Vagina (tissue), 2 donors: ENCODE data around the gene KLHL5. TPM values are rescaled to one million over a fixed set of nuclear protein-coding genes. Genes with fewer than 3 reads are reported as not detected.

ENCODE experiments used
- DNase-seq, 2 donors: peaks; one replicate each; pipeline ENCODE4 v3.0.0-alpha.2; 2017; ENCODE audit errors: extremely low spot score in 2 of 2
- H3K27ac ChIP-seq: fragments of 200-600 bp; sonication (generic); one replicate; pipeline ENCODE4 v1.5.1; 2019
- H3K27me3 ChIP-seq: fragments of 200-600 bp; sonication (generic); one replicate; pipeline ENCODE4 v1.5.1; 2019
- H3K36me3 ChIP-seq, 2 donors: fragments of 200-600 bp; sonication (generic); one replicate each; pipeline ENCODE4 v1.5.1; 2017 to 2019
- H3K4me1 ChIP-seq: fragments of 200-600 bp; sonication (generic); one replicate; pipeline ENCODE4 v1.5.1; 2019
- H3K4me3 ChIP-seq, 2 donors: fragments of 200-600 bp; sonication (generic); 1 replicate in 1 of 2; 2 replicates in 1 of 2; pipeline ENCODE4 v1.5.1; 2016 to 2019
- H3K9me3 ChIP-seq: fragments of 200-600 bp; sonication (generic); one replicate; pipeline ENCODE4 v1.5.1; 2019
- POLR2A ChIP-seq, 2 donors: fragments of 450-650 bp; IDR thresholded peaks; one replicate each; pipeline ENCODE4 v1.6.1; 2017; ENCODE audit warnings: antibody characterized with exemption in 2 of 2, mild to moderate bottlenecking in 2 of 2, moderate library complexity in 2 of 2
- POLR2AphosphoS5 ChIP-seq, 2 donors: sonication (generic); formaldehyde crosslinking; IDR thresholded peaks; one replicate each; pipeline ENCODE4 v1.9.0; 2017; ENCODE audit warnings: antibody characterized with exemption in 2 of 2, mild to moderate bottlenecking in 2 of 2, low read depth in 1 of 2; ENCODE audit not compliant: insufficient read depth in 1 of 2
- intact Hi-C: fragments of 100-400 bp; cut with DNase I; formaldehyde crosslinking; loops from one replicate; pipeline ENCODE4 v1.15.1; 2023
- total RNA-seq: library from RNA; depleted of rRNA; stranded (reverse); fragments of >200 nt; gene quantifications from one replicate; pipeline ENCODE4 v1.2.3, GENCODE V29; 2016
- TF ChIP-seq, protein P1 (sequence below), 3 experiments: fragments of 450-650 bp in 2 of 3; fragments of 200-600 bp in 1 of 3; sonication (generic) in 1 of 3; IDR thresholded peaks; one replicate each; pipeline ENCODE4 v1.5.1; 2017 to 2019; ENCODE audit warnings: antibody characterized with exemption in 3 of 3, mild to moderate bottlenecking in 2 of 3, moderate library complexity in 2 of 3

The KLHL5 gene
- total RNA-seq, 1 donor from 2014 or later, result 27.0 TPM

DNA sequence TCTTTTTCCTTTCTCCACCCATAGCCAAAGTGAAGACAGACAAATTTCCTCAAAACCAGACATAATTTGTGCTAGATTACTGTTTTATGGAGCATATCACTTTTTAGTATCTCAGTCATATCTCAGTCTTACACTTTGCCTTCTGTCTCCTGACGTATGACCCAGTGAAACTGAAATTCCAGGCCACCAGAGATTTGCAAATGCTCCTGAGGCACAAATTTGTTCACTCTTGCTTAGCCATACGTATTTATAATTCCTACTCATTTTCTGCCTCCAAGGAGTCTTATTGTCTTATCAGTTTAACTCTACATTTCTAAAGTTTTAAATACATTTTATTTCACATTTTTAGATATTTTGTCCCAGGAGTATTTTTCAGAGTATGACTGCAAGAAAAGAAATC is 39.8 kb upstream of the KLHL5 start:
- Histone ChIP-seq H3K9me3 (no peaks in the 10 kb centered on the region), H3K4me1 (no peaks in the 10 kb centered on the region), H3K27ac (no peak overlapping the region), H3K27me3 (no peaks in the 10 kb centered on the region), H3K4me3 (no peak overlapping the region), H3K36me3 (no peaks in the 10 kb centered on the region)
- DNase-seq, result no peak
- intact Hi-C loops, result no loop called here
- TF ChIP-seq POLR2AphosphoS5 (IDR thresholded peaks at IDR 0.05; ENCODE audit: insufficient read depth in 1 of 2, low read depth in 1 of 2), result no peak
- TF ChIP-seq, protein P1, sequence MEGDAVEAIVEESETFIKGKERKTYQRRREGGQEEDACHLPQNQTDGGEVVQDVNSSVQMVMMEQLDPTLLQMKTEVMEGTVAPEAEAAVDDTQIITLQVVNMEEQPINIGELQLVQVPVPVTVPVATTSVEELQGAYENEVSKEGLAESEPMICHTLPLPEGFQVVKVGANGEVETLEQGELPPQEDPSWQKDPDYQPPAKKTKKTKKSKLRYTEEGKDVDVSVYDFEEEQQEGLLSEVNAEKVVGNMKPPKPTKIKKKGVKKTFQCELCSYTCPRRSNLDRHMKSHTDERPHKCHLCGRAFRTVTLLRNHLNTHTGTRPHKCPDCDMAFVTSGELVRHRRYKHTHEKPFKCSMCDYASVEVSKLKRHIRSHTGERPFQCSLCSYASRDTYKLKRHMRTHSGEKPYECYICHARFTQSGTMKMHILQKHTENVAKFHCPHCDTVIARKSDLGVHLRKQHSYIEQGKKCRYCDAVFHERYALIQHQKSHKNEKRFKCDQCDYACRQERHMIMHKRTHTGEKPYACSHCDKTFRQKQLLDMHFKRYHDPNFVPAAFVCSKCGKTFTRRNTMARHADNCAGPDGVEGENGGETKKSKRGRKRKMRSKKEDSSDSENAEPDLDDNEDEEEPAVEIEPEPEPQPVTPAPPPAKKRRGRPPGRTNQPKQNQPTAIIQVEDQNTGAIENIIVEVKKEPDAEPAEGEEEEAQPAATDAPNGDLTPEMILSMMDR (IDR thresholded peaks at IDR 0.05), result no peak
- no peak for TF ChIP-seq POLR2A (IDR thresholded peaks at IDR 0.05)

- Histone ChIP-seq H3K9me3 (no peaks in the 10 kb centered on the region), H3K4me3 (no peak overlapping the region), H3K4me1 (no peaks in the 10 kb centered on the region), H3K27ac (no peak overlapping the region), H3K27me3 (no peaks in the 10 kb centered on the region), H3K36me3 (no peaks in the 10 kb centered on the region)
- TF ChIP-seq POLR2AphosphoS5 (IDR thresholded peaks at IDR 0.05; ENCODE audit: insufficient read depth in 1 of 2, low read depth in 1 of 2) (no peak), POLR2A (IDR thresholded peaks at IDR 0.05) (no peak)
- TF ChIP-seq, protein P1 (IDR thresholded peaks at IDR 0.05), result no peak
- intact Hi-C loops, result no loop called here
- DNase-seq, result no peak
These were observed 39.0 kb upstream of the KLHL5 start for GRCh38 chr4:39023059-39023458.

DNA sequence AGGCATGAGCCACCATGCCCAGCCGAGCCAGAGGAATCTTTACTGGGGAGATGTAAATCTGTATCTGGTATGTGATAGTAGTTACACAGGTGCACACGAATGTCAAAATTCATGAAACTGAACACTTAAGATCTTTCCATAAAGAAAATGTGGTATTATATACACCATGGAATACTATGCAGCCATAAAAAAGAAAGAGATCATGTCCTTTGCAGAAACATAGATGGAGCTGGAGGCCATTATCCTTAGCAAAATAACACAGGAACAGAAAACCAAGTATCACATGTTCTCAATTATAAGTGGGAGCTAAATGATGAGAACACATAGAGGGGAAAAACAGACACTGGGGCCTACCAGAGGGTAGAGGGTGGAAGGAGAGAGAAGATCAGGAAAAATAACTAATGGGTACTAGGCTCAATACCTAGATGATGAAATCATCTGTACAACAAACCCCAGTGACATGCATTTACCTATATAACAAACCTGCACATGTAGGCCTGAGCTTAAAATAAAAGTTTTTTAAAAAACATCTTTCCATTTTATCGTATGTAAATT is 37.6 kb upstream of the KLHL5 start:
- Histone ChIP-seq H3K27me3 (no peaks in the 10 kb centered on the region), H3K27ac (no peak overlapping the region), H3K36me3 (no peaks in the 10 kb centered on the region), H3K4me3 (no peak overlapping the region), H3K4me1 (no peaks in the 10 kb centered on the region), H3K9me3 (no peaks in the 10 kb centered on the region)
- DNase-seq, result no peak
- TF ChIP-seq POLR2A (IDR thresholded peaks at IDR 0.05) (no peak), POLR2AphosphoS5 (IDR thresholded peaks at IDR 0.05; ENCODE audit: insufficient read depth in 1 of 2, low read depth in 1 of 2) (no peak)
- TF ChIP-seq, protein P1 (IDR thresholded peaks at IDR 0.05), result no peak
- intact Hi-C loops, result no loop called here

DNA sequence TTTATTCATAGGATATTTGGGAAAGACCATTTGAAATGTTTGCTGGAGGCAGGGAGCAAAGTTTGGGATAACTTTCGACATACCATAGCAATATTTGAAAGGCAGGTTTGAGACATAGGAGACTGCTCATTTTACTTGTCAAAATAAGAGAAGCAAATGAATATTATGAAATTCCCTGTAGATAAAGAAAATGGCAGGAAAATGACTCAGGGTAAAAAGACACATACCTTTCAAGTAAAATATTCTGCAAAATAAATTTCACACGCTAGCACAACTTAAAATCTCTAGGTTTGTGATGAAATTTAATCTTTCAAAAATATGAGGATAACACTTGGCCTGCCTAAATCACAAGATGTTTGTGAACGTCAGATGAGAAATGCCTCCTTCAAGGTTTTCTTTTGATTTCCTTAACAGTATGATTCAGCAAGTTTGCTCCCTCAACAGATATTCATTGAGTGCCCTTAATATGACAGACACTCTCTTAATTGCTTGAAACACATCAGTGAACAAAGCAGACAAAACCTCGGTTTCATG is 36.4 kb upstream of the KLHL5 start:
- Histone ChIP-seq H3K36me3 (no peaks in the 10 kb centered on the region), H3K4me3 (no peak overlapping the region), H3K27ac (no peak overlapping the region), H3K27me3 (no peaks in the 10 kb centered on the region), H3K9me3 (no peaks in the 10 kb centered on the region), H3K4me1 (no peaks in the 10 kb centered on the region)
- intact Hi-C loops, result no loop called here
- DNase-seq, result no peak
- TF ChIP-seq POLR2A (IDR thresholded peaks at IDR 0.05) (no peak), POLR2AphosphoS5 (IDR thresholded peaks at IDR 0.05; ENCODE audit: insufficient read depth in 1 of 2, low read depth in 1 of 2) (no peak)
- TF ChIP-seq, protein P1 (IDR thresholded peaks at IDR 0.05), result no peak

DNA sequence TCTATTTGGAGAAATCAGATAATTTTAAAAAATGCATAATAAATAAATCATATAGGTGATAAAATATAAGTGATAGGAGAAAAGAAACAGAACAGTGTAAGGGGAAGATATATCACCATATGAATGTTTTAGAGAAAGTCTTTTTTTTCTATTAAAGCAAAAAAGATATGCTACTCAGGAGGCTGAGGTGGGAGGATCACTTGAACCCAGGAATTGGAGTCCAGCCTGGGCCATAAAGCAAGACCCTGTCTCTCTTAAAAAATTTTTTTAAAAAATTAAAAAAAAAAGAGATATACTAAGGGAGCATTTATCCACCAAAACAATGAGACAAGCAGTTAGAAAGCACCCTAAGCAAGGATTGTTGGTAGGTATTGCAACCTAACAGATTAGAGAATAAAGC is 35.9 kb upstream of the KLHL5 start:
- H3K36me3 ChIP-seq, result no peaks in the 10 kb centered on the region
- H3K4me3 ChIP-seq, result no peak overlapping the region
- no peak for DNase-seq
- H3K27ac ChIP-seq, result no peak overlapping the region
- H3K9me3 ChIP-seq, result no peaks in the 10 kb centered on the region
- intact Hi-C loops, result no loop called here
- no peak for TF ChIP-seq POLR2A (IDR thresholded peaks at IDR 0.05)
- TF ChIP-seq POLR2AphosphoS5 (IDR thresholded peaks at IDR 0.05; ENCODE audit: insufficient read depth in 1 of 2, low read depth in 1 of 2), result no peak
- TF ChIP-seq, protein P1 (IDR thresholded peaks at IDR 0.05), result no peak
- H3K4me1 ChIP-seq, result no peaks in the 10 kb centered on the region
- H3K27me3 ChIP-seq, result no peaks in the 10 kb centered on the region
